ENCODE results near the gene MESP1.

MESP1 gene

DNA sequence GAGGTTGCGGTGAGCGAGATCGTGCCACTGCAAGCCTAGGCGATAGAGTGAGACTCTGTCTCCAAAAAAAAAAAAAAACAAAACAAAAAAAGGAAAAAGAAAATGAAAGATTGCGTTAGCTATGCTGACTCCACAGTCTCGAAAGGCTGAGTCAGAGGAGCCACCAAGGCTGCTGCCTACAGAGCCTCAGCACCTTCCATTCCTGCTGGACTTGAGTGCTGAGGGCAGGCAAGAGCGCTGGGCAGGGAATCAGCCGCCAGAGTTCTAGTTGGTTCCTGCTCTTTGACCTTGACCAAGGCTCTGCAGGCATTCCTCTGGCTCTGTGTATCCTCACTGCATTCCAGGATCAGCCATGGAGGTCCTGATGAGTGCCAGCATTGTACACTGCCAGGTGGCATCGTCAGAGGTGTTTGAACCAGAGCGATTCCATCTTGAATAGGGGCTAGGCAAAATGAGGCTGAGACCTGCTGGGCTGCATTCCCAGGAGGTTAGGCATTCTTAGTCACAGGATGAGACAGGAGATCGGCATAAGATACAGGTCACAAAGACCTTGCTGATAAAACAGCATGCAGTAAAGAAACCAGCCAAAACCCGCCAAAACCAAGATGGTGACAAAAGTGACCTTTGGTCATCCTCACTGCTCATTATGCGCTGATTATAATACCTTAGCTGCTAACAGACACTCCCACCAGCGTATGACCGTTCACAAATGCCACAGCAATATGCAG lies 31.0 kb upstream of the MESP1 start:
- H3K4me3 ChIP-seq (ENCODE audit: low read depth, low read length), result no peak overlapping the region

DNA sequence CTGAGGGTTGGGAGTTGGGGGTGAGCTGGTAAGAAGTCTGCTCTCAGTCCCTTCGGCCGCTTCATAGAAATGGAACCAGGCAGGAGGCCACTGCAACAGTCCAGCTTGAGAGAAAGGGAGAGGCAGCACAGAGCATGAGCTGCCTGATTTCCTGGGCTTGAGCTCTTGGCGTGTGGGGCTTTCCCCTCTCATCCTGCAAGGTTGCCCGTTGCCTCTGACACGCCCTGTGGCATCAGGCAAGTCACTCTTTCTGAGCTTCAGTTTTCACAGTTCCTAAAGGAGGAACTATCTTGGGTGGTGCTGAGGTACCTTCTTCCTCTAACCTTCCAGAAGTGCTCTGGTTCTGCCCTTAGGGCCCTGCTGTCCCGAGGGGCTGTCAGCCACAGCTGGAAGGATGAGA lies 30.0 kb upstream of the MESP1 start:
- H3K4me3 ChIP-seq (ENCODE audit: low read depth, low read length), result no peak overlapping the region

DNA sequence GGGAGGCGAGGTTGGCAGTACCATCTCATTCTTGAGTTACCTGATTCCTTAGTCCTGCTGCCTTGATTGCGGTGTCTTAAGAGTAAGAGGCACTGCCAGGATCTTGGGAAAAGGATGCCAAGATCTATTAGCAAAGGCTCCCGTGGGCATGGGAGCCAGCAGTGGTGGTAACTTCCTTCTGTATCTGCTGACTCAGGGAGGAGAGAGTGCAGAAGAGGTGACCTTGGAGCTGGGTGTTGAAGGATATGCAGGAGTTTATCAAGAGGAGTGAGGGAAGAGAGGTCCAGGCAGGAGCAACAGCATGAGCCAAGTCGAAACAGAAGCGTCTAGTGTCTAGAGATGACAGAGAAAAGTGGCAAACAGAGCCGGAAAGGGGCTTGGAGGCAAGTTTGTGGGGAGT lies 29.6 kb upstream of the MESP1 start:
- no peak overlapping the region for H3K4me3 ChIP-seq (ENCODE audit: low read depth, low read length)

DNA sequence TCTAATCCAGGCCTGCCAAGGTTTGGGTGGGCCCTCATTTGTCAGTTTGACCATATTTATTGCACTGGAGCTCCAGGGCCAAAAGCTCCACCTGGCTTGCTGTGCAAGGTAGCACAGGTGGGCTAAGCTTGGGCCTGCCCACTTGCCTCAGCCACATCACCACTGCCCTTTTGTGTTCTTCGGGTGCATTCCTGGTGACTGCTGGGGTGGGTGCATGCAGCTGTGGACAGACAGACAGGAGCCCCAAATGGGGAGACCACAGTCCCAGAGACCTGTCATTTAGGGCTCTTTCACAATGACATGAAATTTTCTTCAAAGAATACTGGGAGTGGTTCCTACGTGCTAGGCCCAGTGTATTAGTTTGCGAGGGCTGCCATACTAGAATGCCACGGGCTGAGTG lies 27.8 kb upstream of the MESP1 start:
- no peak overlapping the region for H3K4me3 ChIP-seq (ENCODE audit: low read depth, low read length)

DNA sequence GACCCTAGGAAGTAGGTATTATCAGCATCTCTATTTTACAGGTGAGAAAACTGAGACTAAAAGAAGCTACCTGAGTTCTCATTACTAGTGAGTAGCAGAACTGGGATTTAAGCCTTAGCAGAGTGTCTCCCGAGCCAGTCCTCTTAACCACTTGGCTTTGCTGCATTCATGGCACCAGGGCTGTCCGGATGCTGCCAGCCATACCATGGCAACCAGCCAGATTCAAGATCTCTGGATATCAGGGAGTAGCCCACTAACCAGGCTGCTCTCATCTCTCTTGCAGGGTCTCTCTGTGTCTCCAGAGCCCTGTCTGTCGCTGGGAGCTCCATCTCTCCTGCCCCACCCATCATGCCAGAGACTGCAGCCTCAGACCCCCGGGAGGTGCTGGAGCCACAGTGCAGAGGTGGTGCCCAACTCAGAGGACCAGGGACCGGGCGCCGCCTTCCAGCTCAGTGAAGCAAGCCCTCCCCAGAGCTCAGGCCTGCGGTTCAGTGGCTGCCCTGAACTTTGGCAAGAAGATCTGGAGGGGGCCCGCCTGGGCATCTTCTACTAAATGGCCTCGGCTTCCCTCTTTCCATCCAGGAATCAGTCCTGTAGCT lies 26.8 kb upstream of the MESP1 start:
- H3K4me3 ChIP-seq (ENCODE audit: low read depth, low read length), result no peak overlapping the region

DNA sequence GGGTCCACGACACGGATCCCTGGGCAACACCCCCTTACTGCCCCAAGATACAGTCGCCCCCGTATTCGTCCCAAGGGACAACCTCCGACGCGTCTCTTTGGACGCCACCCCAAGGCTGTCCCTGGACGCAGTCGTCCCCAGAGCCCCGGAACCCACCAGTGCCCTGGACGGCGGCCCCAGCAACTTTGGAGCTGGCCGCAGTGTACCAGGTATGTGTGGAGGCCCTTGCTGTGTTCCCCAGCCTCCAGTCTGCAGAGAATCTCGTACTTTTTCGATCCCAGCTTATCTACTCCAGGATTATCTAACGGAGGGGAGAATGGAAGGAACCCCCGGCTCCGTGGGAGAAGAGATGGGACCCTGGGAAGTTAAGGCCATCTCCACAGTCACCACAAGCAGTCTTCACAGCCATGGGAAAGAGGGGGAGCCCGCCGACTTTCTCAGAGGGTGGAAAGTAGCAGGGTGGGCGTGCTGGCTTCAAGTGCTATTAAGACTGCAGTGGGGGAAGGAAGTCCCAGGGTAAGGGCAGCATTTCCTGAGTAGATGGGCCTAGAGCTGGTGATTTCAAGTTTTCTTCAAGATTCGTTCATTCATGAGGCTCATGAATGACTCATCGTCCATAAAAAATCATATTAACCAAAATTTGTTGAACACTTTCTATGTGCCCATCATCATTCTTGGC lies 26.2 kb upstream of the MESP1 start:
- H3K4me3 ChIP-seq (ENCODE audit: low read depth, low read length), result no peak overlapping the region

DNA sequence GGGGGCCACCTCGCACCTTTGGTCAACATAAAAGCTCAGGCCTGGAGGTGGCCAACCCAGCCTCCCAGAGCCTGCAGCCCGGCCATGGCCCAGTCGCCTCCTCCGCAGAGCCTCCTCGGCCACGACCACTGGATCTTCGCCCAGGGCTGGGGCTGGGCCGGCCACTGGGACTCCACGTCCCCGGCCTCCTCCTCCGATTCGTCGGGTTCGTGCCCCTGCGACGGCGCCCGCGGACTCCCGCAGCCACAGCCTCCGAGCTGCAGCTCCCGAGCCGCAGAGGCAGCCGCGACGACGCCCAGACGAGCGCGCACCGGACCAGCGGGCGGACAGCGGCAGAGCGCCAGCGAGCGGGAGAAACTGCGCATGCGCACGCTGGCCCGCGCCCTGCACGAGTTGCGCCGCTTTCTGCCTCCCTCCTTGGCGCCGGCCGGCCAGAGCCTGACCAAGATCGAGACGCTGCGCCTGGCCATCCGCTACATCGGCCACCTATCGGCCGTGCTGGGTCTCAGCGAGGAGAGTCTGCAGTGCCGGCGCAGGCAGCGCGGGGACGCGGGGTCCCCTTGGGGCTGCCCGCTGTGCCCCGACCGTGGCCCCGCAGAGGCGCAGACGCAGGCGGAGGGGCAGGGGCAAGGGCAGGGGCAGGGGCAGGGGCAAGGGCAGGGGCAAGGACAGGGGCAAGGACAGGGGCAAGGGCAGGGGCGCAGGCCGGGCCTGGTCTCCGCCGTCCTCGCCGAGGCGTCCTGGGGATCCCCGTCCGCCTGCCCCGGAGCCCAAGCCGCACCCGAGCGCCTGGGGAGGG lies 25.4 kb upstream of the MESP1 start, which contains the start of gene MESP2:
MESP2 (plus strand) TSS at position 59 of the 799 bp plus-strand sequence; CDS start at position 85, 26 bp downstream.
- H3K4me3 ChIP-seq (ENCODE audit: low read depth, low read length), result no peak within 1 kb of the TSS

DNA sequence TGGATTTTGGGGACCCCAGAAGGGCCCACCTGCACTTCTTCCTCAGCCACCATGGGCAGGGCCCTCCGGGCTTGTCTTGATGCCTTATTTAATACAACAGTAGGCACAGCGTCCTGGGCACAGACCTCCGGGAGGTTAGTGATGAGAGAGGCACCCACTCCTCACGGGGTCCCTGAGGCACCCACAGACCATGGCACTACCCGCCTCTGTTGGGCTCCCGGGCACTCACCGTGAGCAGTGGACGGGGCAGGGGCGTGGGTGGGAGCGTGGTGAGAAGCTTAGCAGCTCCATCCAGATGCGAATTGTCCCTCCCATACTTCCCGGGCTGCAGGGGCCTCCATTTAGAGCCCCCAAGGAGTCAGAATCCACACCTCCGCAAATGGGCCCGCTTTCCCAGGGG lies 24.8 kb upstream of the MESP1 start:
- no peak overlapping the region for H3K4me3 ChIP-seq (ENCODE audit: low read depth, low read length)

DNA sequence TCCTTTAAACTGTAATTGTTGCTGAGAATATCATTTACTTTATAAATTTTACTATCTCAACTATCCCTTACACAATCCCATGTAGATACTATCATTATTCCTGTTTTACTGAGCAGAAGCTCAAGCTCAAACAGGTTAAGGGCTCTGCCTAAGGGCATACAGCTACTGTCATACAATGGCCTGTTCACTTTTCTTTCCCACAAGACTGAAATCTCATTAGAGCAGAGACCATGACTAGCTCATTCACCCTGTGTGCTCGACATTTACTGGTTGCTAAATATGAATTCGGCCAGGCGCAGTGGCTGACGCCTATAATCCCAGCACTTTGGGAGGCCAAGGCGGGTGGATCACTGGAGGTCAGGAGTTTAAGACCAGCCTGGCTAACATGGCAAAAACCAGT lies 23.4 kb upstream of the MESP1 start:
- no peak overlapping the region for H3K4me3 ChIP-seq (ENCODE audit: low read depth, low read length)

DNA sequence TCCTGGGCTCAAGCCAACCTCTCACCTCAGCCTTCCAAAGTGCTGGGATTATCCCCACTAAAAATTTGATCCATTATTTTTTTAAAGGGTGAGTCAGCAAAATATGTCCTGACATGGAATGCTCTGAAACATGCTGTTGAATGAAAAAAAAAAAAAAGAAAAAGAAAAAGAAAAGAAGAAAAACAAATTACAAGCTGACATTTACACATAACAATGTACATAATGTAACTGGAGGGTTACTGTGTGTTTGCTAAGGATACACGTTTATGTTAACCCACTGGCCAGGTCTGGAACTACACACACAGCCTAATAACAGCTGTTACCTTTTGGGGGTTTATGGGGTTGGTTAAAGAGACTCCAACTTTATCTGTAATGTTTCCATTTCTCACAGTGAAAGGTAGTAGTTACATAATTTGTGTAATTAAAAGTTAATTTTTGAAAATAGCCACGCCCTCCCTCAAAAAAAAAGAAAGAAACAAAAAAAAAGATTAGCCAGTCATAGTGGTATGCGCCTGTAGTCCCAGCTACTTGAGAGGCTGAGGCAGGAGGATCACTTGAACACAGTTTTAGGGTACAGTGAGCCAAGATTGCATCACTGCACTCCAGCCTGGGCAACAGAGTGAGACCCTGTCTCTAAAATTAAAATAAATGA lies 22.0 kb upstream of the MESP1 start:
- H3K4me3 ChIP-seq (ENCODE audit: low read depth, low read length), result no peak overlapping the region

DNA sequence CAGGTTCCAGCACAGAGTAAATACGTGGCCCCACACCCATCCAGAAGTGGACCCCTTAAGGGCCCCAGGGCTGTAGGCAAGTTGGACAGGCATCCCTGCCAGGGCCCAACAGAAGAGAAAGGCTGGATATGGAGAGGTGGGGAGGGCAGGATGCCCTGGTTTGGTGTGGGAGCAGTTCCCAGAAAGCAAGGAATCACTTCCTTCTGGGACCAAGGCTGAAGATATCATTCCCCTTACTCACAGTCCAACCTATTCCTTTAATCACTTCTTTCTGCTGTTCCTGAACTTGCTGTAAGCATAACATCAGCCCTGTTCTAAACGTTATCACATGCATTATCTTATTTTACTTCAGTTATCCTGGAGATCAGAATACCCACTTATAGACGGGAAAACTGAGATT lies 19.0 kb upstream of the MESP1 start:
- no peak overlapping the region for H3K4me3 ChIP-seq (ENCODE audit: low read depth, low read length)

DNA sequence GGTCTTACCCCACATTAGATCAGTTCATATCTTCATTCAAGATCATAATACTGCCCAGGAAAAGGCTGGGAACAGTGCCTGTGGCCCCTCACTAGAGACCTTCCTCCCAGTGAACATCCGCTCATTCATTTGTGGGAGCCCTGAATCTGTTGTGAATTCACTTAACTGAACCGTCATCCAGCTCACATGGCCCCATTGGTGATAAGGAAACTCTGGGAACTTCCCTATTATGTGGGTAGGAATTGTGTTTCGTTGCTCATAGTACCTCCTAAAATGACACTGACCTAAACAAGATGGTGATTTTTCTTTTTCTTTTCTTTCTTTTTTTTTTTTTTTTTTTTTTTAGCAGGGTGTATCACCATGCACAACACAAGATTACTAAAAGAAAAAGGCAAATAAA lies 18.3 kb upstream of the MESP1 start:
- H3K4me3 ChIP-seq (ENCODE audit: low read depth, low read length), result no peak overlapping the region

DNA sequence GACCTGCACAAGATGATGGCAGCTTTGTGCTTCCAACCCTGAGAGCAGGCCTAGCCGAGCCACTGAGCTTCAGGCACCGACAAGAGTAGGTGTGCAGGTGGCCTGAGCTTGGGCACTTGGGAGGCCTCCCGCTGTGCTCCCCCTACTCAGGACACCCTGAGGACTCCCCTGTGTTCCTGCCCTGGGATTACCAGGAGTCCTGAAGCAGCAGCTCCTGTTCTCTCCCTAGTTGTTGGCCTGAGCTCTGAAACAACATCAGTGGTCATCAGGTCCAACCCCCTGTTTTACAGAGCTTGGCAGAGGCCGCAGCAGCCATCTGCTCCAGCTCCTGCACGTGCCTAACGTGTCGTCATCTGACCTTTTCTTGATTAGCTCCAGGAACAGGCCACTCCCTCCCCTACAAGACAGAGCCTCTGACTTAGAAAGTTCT lies 17.0 kb upstream of the MESP1 start:
- H3K4me3 ChIP-seq (ENCODE audit: low read depth, low read length), result no peak overlapping the region

DNA sequence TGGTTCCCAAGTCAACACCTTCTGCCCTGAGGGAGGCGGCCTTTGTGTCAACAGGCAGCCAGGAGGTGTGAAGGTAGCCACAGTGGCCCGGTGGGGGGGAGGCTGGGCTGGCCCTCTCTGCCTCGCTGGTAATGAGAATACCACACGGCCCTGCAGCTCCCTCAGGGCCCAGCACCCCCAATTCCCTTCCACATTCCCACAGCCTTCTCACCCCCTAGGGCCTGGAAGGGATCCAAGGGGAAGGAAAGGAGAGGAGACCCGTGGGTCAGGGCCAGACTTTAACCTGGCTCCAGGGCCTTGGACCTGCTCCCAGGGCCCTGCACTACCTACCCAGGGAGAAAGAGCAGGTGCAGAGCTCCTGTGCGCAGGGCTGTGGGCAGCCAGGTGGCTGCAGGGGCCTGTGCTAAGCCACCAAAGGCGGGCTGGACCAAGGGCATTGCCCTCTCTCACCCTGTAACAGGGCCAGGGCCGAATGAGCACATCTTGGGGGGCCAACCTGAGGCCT lies 16.4 kb upstream of the MESP1 start:
- H3K4me3 ChIP-seq (ENCODE audit: low read depth, low read length), result no peak overlapping the region

DNA sequence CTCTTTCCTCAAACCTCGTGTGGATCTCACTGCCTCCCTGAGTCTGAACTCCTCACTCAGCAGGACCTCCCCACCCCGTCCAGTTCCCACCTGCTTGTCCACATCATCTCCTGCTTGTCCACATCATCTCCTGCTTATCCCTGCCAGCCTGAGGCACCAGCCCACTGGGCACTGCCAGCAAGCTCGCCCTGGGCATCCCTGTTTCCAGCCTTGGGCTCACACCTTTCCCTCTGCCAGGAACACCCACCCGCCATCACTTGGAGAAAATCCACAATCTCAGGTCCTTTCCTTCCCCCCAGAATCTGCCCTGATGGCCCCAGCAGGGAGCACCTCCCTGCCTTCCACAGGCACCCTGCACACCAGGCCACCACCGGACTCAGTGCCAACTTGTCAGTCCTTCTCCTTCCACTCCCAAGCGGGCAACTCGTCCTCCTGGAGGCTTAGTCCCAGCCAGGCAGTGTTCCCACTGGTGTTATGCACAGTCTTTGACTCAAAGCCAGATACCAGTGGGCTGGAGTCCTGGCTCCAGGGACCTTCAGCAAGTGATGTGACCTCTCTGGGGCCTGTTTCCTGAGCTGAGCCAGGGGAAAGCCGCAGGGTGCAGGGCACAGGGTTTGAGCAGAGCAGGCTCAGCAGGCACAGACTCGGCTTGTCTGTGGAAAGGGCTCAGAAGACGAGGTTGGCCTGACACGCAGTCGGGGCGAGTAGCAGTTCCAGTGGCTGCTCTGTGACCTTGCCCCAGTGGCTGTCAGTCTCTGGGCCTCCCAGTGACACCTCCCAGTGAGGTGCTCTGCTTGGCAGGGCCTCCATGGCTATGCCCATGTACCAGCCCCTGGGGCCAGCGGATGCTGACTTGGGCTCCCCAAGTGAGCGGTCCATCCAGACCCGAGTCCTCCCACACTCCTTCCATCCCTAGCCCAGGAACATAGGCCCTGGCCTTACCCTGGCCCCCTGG lies 15.6 kb upstream of the MESP1 start:
- no peak overlapping the region for H3K4me3 ChIP-seq (ENCODE audit: low read depth, low read length)

DNA sequence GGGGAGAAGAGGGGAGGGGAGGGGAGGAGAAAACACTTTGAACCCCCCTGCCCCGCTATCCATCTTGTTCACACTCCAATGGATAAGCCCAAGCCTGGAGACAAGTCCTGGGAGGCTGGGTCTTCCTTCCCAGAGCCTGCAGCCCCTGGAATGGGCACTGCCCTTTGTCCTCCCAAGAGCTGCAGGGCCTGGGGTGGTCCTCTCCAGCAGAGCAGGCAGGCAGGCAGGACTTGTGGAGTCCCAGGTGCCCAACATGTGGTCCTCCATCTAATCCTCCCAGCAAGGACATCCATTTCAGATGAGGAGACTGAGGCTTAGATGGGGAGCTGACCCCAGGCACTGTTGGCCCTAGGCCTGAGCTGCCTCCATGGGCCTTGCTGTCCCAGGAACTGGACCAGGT lies 14.6 kb upstream of the MESP1 start:
- H3K4me3 ChIP-seq (ENCODE audit: low read depth, low read length), result no peak overlapping the region

DNA sequence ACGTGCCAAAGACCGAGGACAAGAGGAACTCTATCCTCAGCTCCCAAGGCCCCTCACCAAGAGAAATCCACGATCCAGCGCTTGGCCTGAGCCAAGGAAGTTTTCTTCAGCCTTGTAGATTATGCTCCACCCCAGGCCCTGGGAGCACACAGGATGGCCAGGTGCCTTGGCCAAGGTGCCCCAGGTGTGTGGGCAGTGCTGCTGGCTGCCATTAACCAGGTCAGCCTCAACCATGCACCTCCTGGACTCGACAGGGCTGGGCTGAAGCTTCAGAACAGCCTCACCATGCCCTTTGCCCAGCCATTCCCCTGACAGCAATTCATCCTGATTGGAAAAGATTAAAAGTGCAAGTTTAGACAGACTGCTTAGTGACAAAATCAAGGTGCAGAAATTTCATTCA lies 10.9 kb upstream of the MESP1 start:
- no peak overlapping the region for H3K4me3 ChIP-seq (ENCODE audit: low read depth, low read length)

DNA sequence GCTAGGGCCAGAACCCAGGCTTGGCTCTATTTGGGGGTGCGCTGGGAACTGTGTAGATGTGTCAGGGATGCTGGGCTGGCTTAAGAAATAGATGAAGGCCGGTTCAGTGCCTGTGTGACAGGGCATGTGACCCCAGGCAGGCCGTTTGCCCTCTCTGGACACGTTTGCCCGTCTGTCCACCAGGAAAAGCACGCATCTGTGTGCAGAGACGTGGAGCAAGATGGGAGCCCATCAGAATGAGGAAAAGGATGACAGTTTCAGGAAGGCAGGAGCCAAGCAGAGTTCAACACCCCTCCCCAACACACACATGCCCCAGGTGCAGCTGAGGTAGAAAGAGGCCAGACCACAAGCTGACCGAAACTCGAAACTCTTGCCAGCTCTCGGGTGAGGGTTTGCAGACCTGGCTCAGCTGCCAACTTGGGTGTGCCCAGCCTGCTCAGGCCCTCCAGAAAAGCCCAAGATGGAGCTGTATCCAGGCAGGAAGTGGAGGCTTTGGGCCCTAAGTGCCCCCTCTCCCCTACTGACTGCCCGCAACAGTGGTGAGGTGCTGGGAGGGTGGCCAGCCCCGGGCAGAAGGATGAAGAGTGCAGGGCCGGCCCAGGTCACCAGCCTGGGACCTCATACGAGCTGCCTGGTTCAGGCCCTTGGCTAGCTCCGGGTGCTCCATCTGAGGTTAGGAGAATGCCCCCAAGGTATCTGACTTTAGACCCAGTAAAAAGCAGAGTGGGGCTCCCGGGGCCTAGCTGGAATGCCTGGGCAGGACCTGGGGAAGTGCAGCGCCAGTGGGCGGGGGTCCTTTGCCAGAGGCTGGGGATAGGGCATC lies 10.2 kb upstream of the MESP1 start:
- no peak overlapping the region for H3K4me3 ChIP-seq (ENCODE audit: low read depth, low read length)
